SJSA1 (cell line): ENCODE results near the gene MPHOSPH9. TPM values are rescaled to one million over a fixed set of nuclear protein-coding genes. Genes with fewer than 3 reads are reported as not detected.

Experiments
- DNase-seq, 2 experiments: peaks; one replicate each; pipeline ENCODE4 v3.0.0-alpha.2; 2015 to 2020; ENCODE audit warnings: low spot score in 2 of 2, low read depth in 1 of 2
- H3K27ac ChIP-seq: fragments of 250-450 bp; sonication (Bioruptor Pico); 2 replicates; pipeline ENCODE4 v1.5.1; 2020; ENCODE audit warnings: mild to moderate bottlenecking, moderate library complexity
- H3K27me3 ChIP-seq: fragments of 250-450 bp; sonication (Bioruptor Pico); replicated peaks from 2 replicates; pipeline ENCODE4 v1.5.1; 2020; ENCODE audit warnings: mild to moderate bottlenecking, moderate library complexity
- H3K36me3 ChIP-seq: fragments of 250-450 bp; sonication (Bioruptor Pico); 2 replicates; pipeline ENCODE4 v1.5.1; 2020; ENCODE audit warnings: mild to moderate bottlenecking
- H3K4me1 ChIP-seq: fragments of 250-450 bp; sonication (Bioruptor Pico); replicated peaks from 2 replicates; pipeline ENCODE4 v1.6.1; 2021; ENCODE audit warnings: mild to moderate bottlenecking
- H3K4me3 ChIP-seq: fragments of 250-450 bp; sonication (Bioruptor Pico); 2 replicates; pipeline ENCODE4 v1.5.1; 2020; ENCODE audit warnings: mild to moderate bottlenecking
- H3K9me3 ChIP-seq: fragments of 250-450 bp; sonication (Bioruptor Pico); replicated peaks from 2 replicates; pipeline ENCODE4 v1.5.1; 2020; ENCODE audit warnings: mild to moderate bottlenecking
- total RNA-seq: library from RNA; depleted of rRNA; stranded (reverse); fragments of >200 nt; shearing (Covaris generic); gene quantifications from 2 replicates; pipeline ENCODE4 v1.2.3, GENCODE V29; 2014; rRNA removed

Gene MPHOSPH9
- total RNA-seq, 1 experiment from 2014 or later: 77.6 TPM

GRCh38 chr12:123111498-123112165 lies 121.3 kb downstream of the MPHOSPH9 start:
- peak in 1 of 2 experiments; percentile 54 for DNase-seq
- Histone ChIP-seq H3K9me3 (no peaks in the 10 kb centered on the region), H3K27me3 (no peaks in the 10 kb centered on the region), H3K27ac (no peak overlapping the region), H3K4me3 (no peak overlapping the region), H3K36me3 (no peaks in the 10 kb centered on the region), H3K4me1 (peaks cover 17% of the 10 kb centered on the region)

DNA sequence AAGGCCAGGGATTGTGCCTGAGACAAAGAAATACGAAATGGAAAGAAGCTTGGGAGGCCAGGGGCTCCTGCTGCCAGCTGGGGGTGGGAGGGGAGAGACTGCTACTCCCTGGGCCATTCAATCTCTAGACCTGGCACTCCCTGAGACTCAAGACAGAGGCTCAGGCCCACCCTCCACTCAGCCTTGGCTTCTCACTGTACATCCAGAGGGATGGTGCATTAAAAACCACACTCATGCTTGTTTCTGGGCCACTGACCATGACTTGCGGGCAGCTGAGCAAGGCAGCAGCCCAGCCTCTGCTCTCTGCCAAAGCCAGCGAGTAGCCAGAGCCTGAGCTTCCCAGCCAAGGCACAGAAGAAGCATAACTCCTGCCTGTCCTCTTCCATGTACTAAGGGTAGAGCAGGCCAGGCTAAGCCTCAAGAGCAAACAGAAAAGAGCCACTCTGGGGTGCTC lies 123.6 kb downstream of the MPHOSPH9 start:
- H3K27me3 ChIP-seq: no peaks in the 10 kb centered on the region
- no peaks in the 10 kb centered on the region for H3K9me3 ChIP-seq
- H3K36me3 ChIP-seq: no peaks in the 10 kb centered on the region
- H3K4me3 ChIP-seq: no peak overlapping the region
- peaks cover 20% of the 10 kb centered on the region for H3K4me1 ChIP-seq
- DNase-seq: no peak
- no peak overlapping the region for H3K27ac ChIP-seq

DNA sequence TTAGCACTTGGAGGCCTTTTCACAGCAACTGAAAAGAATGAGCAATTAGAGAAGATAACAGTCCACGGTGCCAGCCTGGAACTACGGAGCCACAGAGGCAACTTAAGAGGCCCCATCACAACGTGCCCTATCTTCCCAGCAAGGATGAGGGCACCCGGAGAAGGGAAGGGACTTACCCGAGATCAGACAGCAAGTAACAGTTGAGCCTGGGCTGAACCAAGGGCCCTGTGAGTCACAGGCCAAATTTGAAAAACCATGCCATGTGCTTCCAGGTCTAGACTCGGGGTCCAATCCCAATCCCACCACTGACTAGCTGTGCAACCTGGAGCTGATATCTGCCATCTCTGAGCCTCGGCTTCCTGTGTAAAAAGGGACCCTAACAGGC lies 124.3 kb downstream of the MPHOSPH9 start:
- no peaks in the 10 kb centered on the region for H3K9me3 ChIP-seq
- no peaks in the 10 kb centered on the region for H3K27me3 ChIP-seq

GRCh38 chr12:123107926-123108681 lies 124.8 kb downstream of the MPHOSPH9 start:
- Histone ChIP-seq H3K9me3 (no peaks in the 10 kb centered on the region), H3K36me3 (no peaks in the 10 kb centered on the region), H3K27me3 (no peaks in the 10 kb centered on the region), H3K27ac (no peak overlapping the region), H3K4me3 (no peak overlapping the region), H3K4me1 (peaks cover 20% of the 10 kb centered on the region)
- no peak for DNase-seq

More for the DNA sequence above, 124.3 kb downstream of the MPHOSPH9 start:
- Histone ChIP-seq H3K36me3 (no peaks in the 10 kb centered on the region), H3K4me3 (no peak overlapping the region), H3K27ac (no peak overlapping the region), H3K4me1 (peaks cover 20% of the 10 kb centered on the region)
- DNase-seq: no peak

GRCh38 chr12:123106640-123107359 lies 126.1 kb downstream of the MPHOSPH9 start:
- no peaks in the 10 kb centered on the region for H3K36me3 ChIP-seq
- no peak overlapping the region for H3K4me3 ChIP-seq
- no peaks in the 10 kb centered on the region for H3K9me3 ChIP-seq
- no peak overlapping the region for H3K27ac ChIP-seq
- peak; percentile 27 to 52 for DNase-seq
- peaks cover 16% of the 10 kb centered on the region for H3K4me1 ChIP-seq
- H3K27me3 ChIP-seq: no peaks in the 10 kb centered on the region

DNA sequence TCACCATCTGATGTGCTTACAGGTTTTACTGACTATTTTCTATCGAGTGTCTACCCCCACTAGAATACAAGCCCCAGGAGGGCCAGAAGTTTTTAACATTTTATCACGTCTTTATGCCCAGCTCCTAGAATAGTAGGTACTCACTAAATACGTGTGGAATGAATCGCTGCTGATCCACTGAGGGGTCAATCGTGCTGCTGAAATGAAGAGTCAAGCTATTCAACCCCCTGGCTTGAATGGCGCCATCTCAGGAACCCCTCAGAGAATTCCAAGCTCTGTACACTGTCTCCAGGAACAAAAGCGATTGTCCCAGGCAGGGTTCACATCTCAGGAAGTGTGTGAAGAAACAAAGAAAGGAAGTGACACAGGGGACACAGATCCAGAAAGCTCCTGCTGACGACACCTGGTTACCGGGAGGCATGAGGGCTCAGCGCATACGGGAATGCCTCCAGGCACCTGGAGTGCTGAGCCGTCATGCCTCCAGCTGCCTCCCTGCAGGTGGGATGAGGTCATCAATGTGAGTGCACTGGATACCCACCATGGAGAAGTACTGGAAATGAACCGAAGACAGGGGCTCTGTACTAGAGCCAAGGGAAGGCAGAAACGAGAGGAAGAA lies 127.6 kb downstream of the MPHOSPH9 start:
- Histone ChIP-seq H3K9me3 (no peaks in the 10 kb centered on the region), H3K4me3 (no peak overlapping the region), H3K27me3 (no peaks in the 10 kb centered on the region), H3K4me1 (peaks cover 13% of the 10 kb centered on the region), H3K36me3 (no peaks in the 10 kb centered on the region), H3K27ac (no peak overlapping the region)
- no peak for DNase-seq

DNA sequence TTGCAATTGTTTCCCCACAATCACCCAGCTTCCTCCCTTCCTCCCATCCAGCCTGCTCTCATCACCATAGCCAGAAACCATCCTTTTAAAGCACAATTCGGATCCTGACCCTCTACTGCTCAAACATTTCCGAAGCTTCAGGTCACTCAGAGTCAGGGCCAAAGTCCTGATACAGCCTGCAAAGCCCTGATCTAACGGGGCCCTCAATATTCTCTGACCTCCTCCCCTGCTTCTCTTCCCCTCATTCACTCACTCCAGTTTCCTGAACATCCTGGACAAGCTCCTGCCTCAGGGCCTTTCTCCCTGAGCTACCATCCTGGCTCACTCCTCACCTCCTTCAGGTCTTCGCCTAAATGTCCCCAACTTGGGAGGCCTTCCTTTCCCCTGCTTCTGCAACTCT lies 128.1 kb downstream of the MPHOSPH9 start:
- peaks cover 13% of the 10 kb centered on the region for H3K4me1 ChIP-seq

More for the DNA sequence above, 128.1 kb downstream of the MPHOSPH9 start:
- H3K27ac ChIP-seq: no peak overlapping the region
- no peaks in the 10 kb centered on the region for H3K9me3 ChIP-seq
- DNase-seq: no peak
- H3K36me3 ChIP-seq: no peaks in the 10 kb centered on the region
- H3K27me3 ChIP-seq: no peaks in the 10 kb centered on the region
- no peak overlapping the region for H3K4me3 ChIP-seq

Other genes with a start within 250 kb of the MPHOSPH9 start
- 0.42 TPM in 1 of 2 replicates, not detected in the other for gene PITPNM2, start 82.1 kb downstream of the MPHOSPH9 start, total RNA-seq
- 10.3 and 14.2 TPM in 2 replicates for gene MTRFR, start 295 bp upstream of the MPHOSPH9 start, total RNA-seq
- 124 and 162 TPM in 2 replicates for gene CDK2AP1, start 38.7 kb upstream of the MPHOSPH9 start, total RNA-seq
- gene SBNO1, start 131.7 kb upstream of the MPHOSPH9 start, total RNA-seq: 17.2 and 19.2 TPM in 2 replicates
- 42.9 and 61.5 TPM in 2 replicates for gene KMT5A, start 151.0 kb upstream of the MPHOSPH9 start, total RNA-seq
- gene RILPL2, start 203.5 kb upstream of the MPHOSPH9 start, total RNA-seq: 1.3 and 2.1 TPM in 2 replicates
- 7.8 and 17.8 TPM in 2 replicates for gene SNRNP35, start 225.0 kb upstream of the MPHOSPH9 start, total RNA-seq